Esophagus squamous epithelium (tissue), 5 donors: ENCODE results near the gene MGMT. TPM values are rescaled to one million over a fixed set of nuclear protein-coding genes. Genes with fewer than 3 reads are reported as not detected.

ENCODE experiments used
- DNase-seq: peaks from one replicate; lab custom pipeline; 2025; lab: John Stamatoyannopoulos, UW
- H3K27ac ChIP-seq, 4 donors: fragments of 200-600 bp; sonication (generic); one replicate each; pipeline ENCODE4 v1.5.1; 2016 to 2019; ENCODE audit warnings: mild to moderate bottlenecking in 1 of 4
- H3K27me3 ChIP-seq, 4 donors: fragments of 200-600 bp; sonication (generic); 1 replicate in 3 of 4; 2 replicates in 1 of 4; pipeline versions ENCODE4 v1.5.1 to v1.6.0; 2017 to 2021; ENCODE audit warnings: antibody characterized with exemption in 1 of 4
- H3K36me3 ChIP-seq, 3 donors: fragments of 200-600 bp; sonication (generic); one replicate each; pipeline ENCODE4 v1.5.1; 2016 to 2019
- H3K4me1 ChIP-seq, 3 donors: fragments of 200-600 bp; sonication (generic); one replicate each; pipeline ENCODE4 v1.5.1; 2017 to 2019
- H3K4me3 ChIP-seq, 4 donors: fragments of 200-600 bp; sonication (generic); 1 replicate in 3 of 4; 2 replicates in 1 of 4; pipeline ENCODE4 v1.5.1; 2016 to 2019; ENCODE audit warnings: mild to moderate bottlenecking in 2 of 4, moderate library complexity in 1 of 4
- H3K9me3 ChIP-seq, 3 donors: fragments of 200-600 bp; sonication (generic); one replicate each; pipeline ENCODE4 v1.5.1; 2016 to 2019
- POLR2A ChIP-seq, 4 donors: fragments of 450-650 bp; IDR thresholded peaks; one replicate each; pipeline ENCODE4 v1.6.1; 2017; ENCODE audit warnings: antibody characterized with exemption in 4 of 4, mild to moderate bottlenecking in 4 of 4, moderate library complexity in 3 of 4
- WGBS, 2 donors: methylation state at CpG; one replicate each; pipeline ENCODE4 v1.1.5; 2018; 5-methylcytosine and 5-hydroxymethylcytosine counted together
- intact Hi-C: fragments of 100-400 bp; cut with DNase I; formaldehyde crosslinking; loops from one replicate; pipeline ENCODE4 v1.15.0; 2022
- total RNA-seq, 4 donors: library from RNA; depleted of rRNA; stranded (reverse); fragments of >200 nt; gene quantifications; one replicate each; pipeline ENCODE4 v1.1.0, GENCODE V29; 2016
- TF ChIP-seq, protein P1 (sequence below), 6 experiments: fragments of 450-650 bp in 4 of 6; fragments of 200-600 bp in 2 of 6; sonication (generic) in 2 of 6; IDR thresholded peaks; one replicate each; pipeline ENCODE4 v1.5.1; 2016 to 2019; ENCODE audit warnings: antibody characterized with exemption in 6 of 6, mild to moderate bottlenecking in 4 of 6, moderate library complexity in 4 of 6
- donor health status: DM: yes; HTN: yes; CAD: no.

The MGMT gene
- total RNA-seq, 4 donors from 2014 or later = 15.6 to 28.8 (median 18.4) TPM

DNA sequence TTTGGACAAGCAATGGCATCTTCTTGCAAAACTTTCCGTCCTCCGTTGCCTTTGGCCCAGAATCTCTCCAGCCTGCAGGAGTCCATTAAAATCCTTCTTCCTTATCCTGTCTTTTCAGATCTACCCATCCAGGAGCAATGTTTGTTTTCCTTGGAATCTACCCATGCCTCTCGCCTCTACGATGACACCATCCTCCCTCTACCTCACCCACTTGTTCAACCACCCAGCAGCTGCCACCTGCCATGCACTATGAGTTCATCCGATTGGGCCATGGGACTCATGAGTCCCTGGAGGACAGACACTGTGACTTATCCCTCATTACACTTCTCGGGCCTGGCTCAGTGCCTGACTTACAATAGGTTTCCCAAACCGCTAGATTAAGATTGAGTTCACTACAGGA, 26.8 kb upstream of the MGMT start:
- H3K4me1 ChIP-seq = no peaks in the 10 kb centered on the region
- TF ChIP-seq, protein P1, sequence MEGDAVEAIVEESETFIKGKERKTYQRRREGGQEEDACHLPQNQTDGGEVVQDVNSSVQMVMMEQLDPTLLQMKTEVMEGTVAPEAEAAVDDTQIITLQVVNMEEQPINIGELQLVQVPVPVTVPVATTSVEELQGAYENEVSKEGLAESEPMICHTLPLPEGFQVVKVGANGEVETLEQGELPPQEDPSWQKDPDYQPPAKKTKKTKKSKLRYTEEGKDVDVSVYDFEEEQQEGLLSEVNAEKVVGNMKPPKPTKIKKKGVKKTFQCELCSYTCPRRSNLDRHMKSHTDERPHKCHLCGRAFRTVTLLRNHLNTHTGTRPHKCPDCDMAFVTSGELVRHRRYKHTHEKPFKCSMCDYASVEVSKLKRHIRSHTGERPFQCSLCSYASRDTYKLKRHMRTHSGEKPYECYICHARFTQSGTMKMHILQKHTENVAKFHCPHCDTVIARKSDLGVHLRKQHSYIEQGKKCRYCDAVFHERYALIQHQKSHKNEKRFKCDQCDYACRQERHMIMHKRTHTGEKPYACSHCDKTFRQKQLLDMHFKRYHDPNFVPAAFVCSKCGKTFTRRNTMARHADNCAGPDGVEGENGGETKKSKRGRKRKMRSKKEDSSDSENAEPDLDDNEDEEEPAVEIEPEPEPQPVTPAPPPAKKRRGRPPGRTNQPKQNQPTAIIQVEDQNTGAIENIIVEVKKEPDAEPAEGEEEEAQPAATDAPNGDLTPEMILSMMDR (IDR thresholded peaks at IDR 0.05) = no peak
- no peak for TF ChIP-seq POLR2A (IDR thresholded peaks at IDR 0.05)
- no peaks in the 10 kb centered on the region for H3K9me3 ChIP-seq
- DNase-seq = no peak
- no peaks in the 10 kb centered on the region for H3K36me3 ChIP-seq
- H3K27me3 ChIP-seq = no peaks in the 10 kb centered on the region
- WGBS, 2 donors = 82 to 95% methylated on average over 6 to 7 of the region's 7 CpGs
- H3K4me3 ChIP-seq = no peak overlapping the region
- intact Hi-C loops = no loop called here
- H3K27ac ChIP-seq = no peak overlapping the region

GRCh38 chr10:129440722-129441316, 26.2 kb upstream of the MGMT start:
- no peaks in the 10 kb centered on the region for H3K27me3 ChIP-seq
- no peak for DNase-seq
- 79 to 81% methylated on average over 6 to 7 of the region's 7 CpGs for WGBS, 2 donors
- H3K36me3 ChIP-seq = no peaks in the 10 kb centered on the region
- no peaks in the 10 kb centered on the region for H3K9me3 ChIP-seq
- no peak overlapping the region for H3K4me3 ChIP-seq
- H3K27ac ChIP-seq = no peak overlapping the region
- H3K4me1 ChIP-seq = no peaks in the 10 kb centered on the region
- intact Hi-C loops = no loop called here
- no peak for TF ChIP-seq POLR2A (IDR thresholded peaks at IDR 0.05)
- TF ChIP-seq, protein P1 (IDR thresholded peaks at IDR 0.05) = no peak

DNA sequence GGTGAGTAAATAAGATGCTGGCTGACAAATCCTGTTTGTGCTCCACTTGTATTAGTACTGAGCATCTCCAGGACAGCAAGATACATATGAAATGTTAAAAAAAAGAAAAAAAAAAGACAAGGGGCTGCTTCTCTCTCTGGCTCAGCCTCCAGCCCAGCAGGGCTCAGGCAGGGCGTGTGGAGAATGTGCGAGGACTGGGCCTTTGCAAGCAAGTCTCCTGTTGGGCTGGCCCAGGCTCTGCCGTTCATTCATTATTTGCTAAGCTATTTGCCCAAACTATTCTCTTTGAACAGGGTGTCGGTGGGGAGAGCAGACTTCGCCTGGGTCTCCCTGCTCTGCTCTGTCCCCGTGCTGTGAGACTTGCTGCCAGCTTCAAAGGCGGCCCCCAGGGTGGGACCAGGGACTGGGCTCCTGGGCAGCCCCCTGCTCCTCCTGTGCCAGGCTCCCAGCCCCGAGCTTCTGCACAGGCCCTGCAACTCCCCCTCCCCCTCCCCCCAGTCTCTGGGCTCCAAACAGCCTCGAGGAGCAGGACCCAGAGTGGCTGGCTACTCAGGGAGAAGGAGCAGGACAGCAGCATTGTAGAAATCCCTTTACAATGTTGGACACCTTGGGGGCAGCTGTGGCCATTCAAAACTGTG, 25.6 kb upstream of the MGMT start:
- Histone ChIP-seq H3K36me3 (no peaks in the 10 kb centered on the region), H3K4me3 (no peak overlapping the region), H3K27ac (no peak overlapping the region), H3K4me1 (no peaks in the 10 kb centered on the region), H3K9me3 (no peaks in the 10 kb centered on the region), H3K27me3 (no peaks in the 10 kb centered on the region)
- DNase-seq = no peak
- intact Hi-C loops = no loop called here
- TF ChIP-seq, protein P1 (IDR thresholded peaks at IDR 0.05) = no peak
- no peak for TF ChIP-seq POLR2A (IDR thresholded peaks at IDR 0.05)
- WGBS, 2 donors = 69 to 75% methylated on average over 5 to 7 of the region's 9 CpGs

DNA sequence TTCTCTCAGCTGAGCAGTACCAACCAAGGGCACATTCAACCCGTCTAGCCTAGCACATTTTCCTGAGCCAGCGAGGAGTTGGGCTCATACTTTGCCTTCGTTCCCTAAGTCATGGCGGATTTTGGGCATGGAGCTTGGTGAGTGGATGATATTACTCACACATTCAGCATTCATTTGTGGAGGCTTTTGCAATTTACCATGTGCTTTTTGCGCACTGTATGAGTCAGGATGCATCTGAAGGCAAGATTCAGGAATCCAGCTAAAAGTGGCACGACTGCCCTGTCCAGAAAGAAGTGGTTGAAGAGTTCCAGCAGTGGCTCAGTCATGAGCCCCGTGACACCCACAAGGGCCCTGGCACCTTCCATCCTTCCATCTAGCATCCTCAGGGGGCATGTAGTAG, 24.2 kb upstream of the MGMT start:
- intact Hi-C loops = no loop called here
- no peaks in the 10 kb centered on the region for H3K36me3 ChIP-seq
- 76 to 82% methylated on average over 7 of the region's 7 CpGs for WGBS, 2 donors
- no peaks in the 10 kb centered on the region for H3K4me1 ChIP-seq
- DNase-seq = no peak
- no peaks in the 10 kb centered on the region for H3K27me3 ChIP-seq
- H3K27ac ChIP-seq = no peak overlapping the region
- H3K4me3 ChIP-seq = no peak overlapping the region
- no peak for TF ChIP-seq POLR2A (IDR thresholded peaks at IDR 0.05)
- TF ChIP-seq, protein P1 (IDR thresholded peaks at IDR 0.05) = no peak
- no peaks in the 10 kb centered on the region for H3K9me3 ChIP-seq

GRCh38 chr10:129444359-129444758, 22.7 kb upstream of the MGMT start:
- Histone ChIP-seq H3K4me1 (no peaks in the 10 kb centered on the region), H3K27me3 (no peaks in the 10 kb centered on the region), H3K27ac (no peak overlapping the region), H3K9me3 (no peaks in the 10 kb centered on the region), H3K36me3 (no peaks in the 10 kb centered on the region), H3K4me3 (no peak overlapping the region)
- WGBS, 2 donors = 87 to 92% methylated on average over 2 of the region's 2 CpGs
- no peak for DNase-seq
- intact Hi-C loops = no loop called here
- no peak for TF ChIP-seq POLR2A (IDR thresholded peaks at IDR 0.05)
- TF ChIP-seq, protein P1 (IDR thresholded peaks at IDR 0.05) = no peak
